Esophagus squamous epithelium (tissue), 5 donors: ENCODE measurements around the gene PTPRM. TPM values are rescaled to one million over a fixed set of nuclear protein-coding genes. Genes with fewer than 3 reads are reported as not detected.

Experiments
- DNase-seq: peaks from one replicate; lab custom pipeline; 2025; lab: John Stamatoyannopoulos, UW
- H3K27ac ChIP-seq, 4 donors: fragments of 200-600 bp; sonication (generic); one replicate each; pipeline ENCODE4 v1.5.1; 2016 to 2019; ENCODE audit warnings: mild to moderate bottlenecking in 1 of 4
- H3K27me3 ChIP-seq, 4 donors: fragments of 200-600 bp; sonication (generic); 1 replicate in 3 of 4; 2 replicates in 1 of 4; pipeline versions ENCODE4 v1.5.1 to v1.6.0; 2017 to 2021; ENCODE audit warnings: antibody characterized with exemption in 1 of 4
- H3K36me3 ChIP-seq, 3 donors: fragments of 200-600 bp; sonication (generic); one replicate each; pipeline ENCODE4 v1.5.1; 2016 to 2019
- H3K4me1 ChIP-seq, 3 donors: fragments of 200-600 bp; sonication (generic); one replicate each; pipeline ENCODE4 v1.5.1; 2017 to 2019
- H3K4me3 ChIP-seq, 4 donors: fragments of 200-600 bp; sonication (generic); 1 replicate in 3 of 4; 2 replicates in 1 of 4; pipeline ENCODE4 v1.5.1; 2016 to 2019; ENCODE audit warnings: mild to moderate bottlenecking in 2 of 4, moderate library complexity in 1 of 4
- H3K9me3 ChIP-seq, 3 donors: fragments of 200-600 bp; sonication (generic); one replicate each; pipeline ENCODE4 v1.5.1; 2016 to 2019
- CTCF ChIP-seq, 6 experiments: fragments of 450-650 bp in 4 of 6; fragments of 200-600 bp in 2 of 6; sonication (generic) in 2 of 6; IDR thresholded peaks; one replicate each; pipeline ENCODE4 v1.5.1; 2016 to 2019; ENCODE audit warnings: antibody characterized with exemption in 6 of 6, mild to moderate bottlenecking in 4 of 6, moderate library complexity in 4 of 6
- POLR2A ChIP-seq, 4 donors: fragments of 450-650 bp; IDR thresholded peaks; one replicate each; pipeline ENCODE4 v1.6.1; 2017; ENCODE audit warnings: antibody characterized with exemption in 4 of 4, mild to moderate bottlenecking in 4 of 4, moderate library complexity in 3 of 4
- whole genome bisulfite sequencing, 2 donors: methylation state at CpG; one replicate each; pipeline ENCODE4 v1.1.5; 2018; 5-methylcytosine and 5-hydroxymethylcytosine counted together
- intact Hi-C: fragments of 100-400 bp; cut with DNase I; formaldehyde crosslinking; loops from one replicate; pipeline ENCODE4 v1.15.0; 2022
- total RNA-seq, 4 donors: library from RNA; depleted of rRNA; stranded (reverse); fragments of >200 nt; gene quantifications; one replicate each; pipeline ENCODE4 v1.1.0, GENCODE V29; 2016
- donor health status: DM: yes; HTN: yes; CAD: no.

PTPRM gene
- total RNA-seq, 4 donors from 2014 or later = 6.5 to 38.7 (median 11.1) TPM

- no peak for DNase-seq
- intact Hi-C loops = no loop called here
- no peak overlapping the region for H3K4me3 ChIP-seq
- H3K27me3 ChIP-seq = no peaks in the 10 kb centered on the region
- H3K27ac ChIP-seq = no peak overlapping the region
- WGBS, 2 donors = 59 to 63% methylated on average over 2 of the region's 2 CpGs
- H3K36me3 ChIP-seq = no peaks in the 10 kb centered on the region
- H3K9me3 ChIP-seq = no peaks in the 10 kb centered on the region
- H3K4me1 ChIP-seq = peaks cover 0 to 22% (median 3%) of the 10 kb centered on the region in 3 donors
- TF ChIP-seq CTCF (IDR thresholded peaks at IDR 0.05) = no peak
- TF ChIP-seq POLR2A (IDR thresholded peaks at IDR 0.05) = no peak
These were observed 8.4 kb downstream of the PTPRM start for GRCh38 chr18:7575465-7576028.

GRCh38 chr18:7576077-7576476, 9.0 kb downstream of the PTPRM start:
- H3K9me3 ChIP-seq = no peaks in the 10 kb centered on the region
- no peak overlapping the region for H3K27ac ChIP-seq
- TF ChIP-seq POLR2A (IDR thresholded peaks at IDR 0.05) (no peak), CTCF (IDR thresholded peaks at IDR 0.05) (no peak)
- H3K4me1 ChIP-seq = peaks cover 0 to 22% (median 3%) of the 10 kb centered on the region in 3 donors
- H3K36me3 ChIP-seq = no peaks in the 10 kb centered on the region
- intact Hi-C loops = no loop called here
- no peak for DNase-seq
- no peaks in the 10 kb centered on the region for H3K27me3 ChIP-seq
- no peak overlapping the region for H3K4me3 ChIP-seq

GRCh38 chr18:7576685-7577084, 9.6 kb downstream of the PTPRM start:
- Histone ChIP-seq H3K4me1 (peaks cover 0 to 22% (median 3%) of the 10 kb centered on the region in 3 donors), H3K27ac (no peak overlapping the region), H3K9me3 (no peaks in the 10 kb centered on the region), H3K4me3 (no peak overlapping the region), H3K27me3 (no peaks in the 10 kb centered on the region), H3K36me3 (no peaks in the 10 kb centered on the region)
- intact Hi-C loops = no loop called here
- TF ChIP-seq POLR2A (IDR thresholded peaks at IDR 0.05) (no peak), CTCF (IDR thresholded peaks at IDR 0.05) (no peak)
- DNase-seq = no peak

- Histone ChIP-seq H3K4me3 (no peak overlapping the region), H3K9me3 (no peaks in the 10 kb centered on the region), H3K36me3 (no peaks in the 10 kb centered on the region), H3K4me1 (peaks cover 0 to 17% (median 3%) of the 10 kb centered on the region in 3 donors), H3K27ac (no peak overlapping the region), H3K27me3 (no peaks in the 10 kb centered on the region)
- TF ChIP-seq CTCF (IDR thresholded peaks at IDR 0.05) = no peak
- TF ChIP-seq POLR2A (IDR thresholded peaks at IDR 0.05) = no peak
- no peak for DNase-seq
- intact Hi-C loops = no loop called here
- 37 to 62% methylated on average over 1 of the region's 1 CpG for WGBS, 2 donors
These were observed 10.6 kb downstream of the PTPRM start for GRCh38 chr18:7577706-7578105.

GRCh38 chr18:7579176-7579917, 12.2 kb downstream of the PTPRM start:
- Histone ChIP-seq H3K27ac (no peak overlapping the region), H3K4me1 (peaks cover 0 to 12% (median 3%) of the 10 kb centered on the region in 3 donors), H3K36me3 (no peaks in the 10 kb centered on the region), H3K9me3 (no peaks in the 10 kb centered on the region), H3K4me3 (no peak overlapping the region), H3K27me3 (no peaks in the 10 kb centered on the region)
- intact Hi-C loops = no loop called here
- WGBS, 2 donors = 74 to 77% methylated on average over 3 of the region's 3 CpGs
- no peak for TF ChIP-seq POLR2A (IDR thresholded peaks at IDR 0.05)
- TF ChIP-seq CTCF (IDR thresholded peaks at IDR 0.05) = no peak
- DNase-seq = no peak
